ENCODE measurements around the gene DCP1A.

DNA sequence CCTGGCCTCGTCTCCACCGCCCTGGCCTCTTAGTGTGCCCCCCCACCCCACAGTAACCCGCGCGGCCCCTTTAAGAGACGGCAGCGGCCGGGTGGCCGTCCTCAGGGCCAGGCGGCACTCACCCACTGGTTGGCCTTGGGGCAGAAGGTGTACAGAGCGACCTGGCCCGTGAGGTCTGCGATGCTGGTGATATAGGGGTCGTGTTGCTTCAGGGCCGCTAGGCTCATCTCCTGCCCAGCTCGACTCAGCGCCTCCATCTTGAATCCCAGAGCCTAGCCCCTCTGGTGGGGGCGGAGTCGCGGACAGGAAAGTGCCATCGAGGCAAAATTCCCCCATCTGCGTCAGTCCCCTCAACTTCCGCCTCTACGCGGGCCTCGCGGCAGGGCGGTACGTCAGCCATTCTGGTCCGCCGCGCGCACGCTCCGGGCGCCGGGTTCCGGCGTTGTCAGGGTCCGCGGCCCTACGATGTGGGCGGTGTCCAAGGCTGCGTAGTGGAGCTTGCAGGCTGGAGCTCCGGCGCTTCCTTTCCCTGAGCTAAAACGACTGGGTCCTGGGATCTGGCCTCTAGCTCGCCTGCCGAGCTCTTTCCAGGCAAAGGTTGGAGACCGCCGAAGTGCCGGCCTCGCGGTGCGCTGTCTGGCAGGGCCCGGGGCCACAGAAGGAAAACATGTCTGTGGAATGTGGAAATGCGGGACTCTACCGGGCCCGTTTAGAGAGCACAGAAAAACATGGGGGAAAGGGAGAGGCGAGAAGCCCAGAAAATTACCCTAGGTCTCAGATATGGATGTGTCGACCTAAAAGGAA is at the start of gene DCP1A:
- TF ChIP-seq AFF1 (IDR thresholded peaks at IDR 0.05; ENCODE audit: low read depth in 1 of 2, partially characterized antibody in 2 of 2) (no peak), SAFB (IDR thresholded peaks at IDR 0.05; ENCODE audit: borderline replicate concordance, low read depth, low read length) (no peak), STAT5B (CRISPR knock-in tag; IDR thresholded peaks at IDR 0.05) (no peak), MAFK (IDR thresholded peaks at IDR 0.05; ENCODE audit: low read length) (peak; percentile 71), ERF (CRISPR knock-in tag; IDR thresholded peaks at IDR 0.05) (no peak), NR2F6 (CRISPR knock-in tag; IDR thresholded peaks at IDR 0.05) (no peak), EGR1 (conservative IDR thresholded peaks at IDR 0.05) (peak; percentile 70), SAFB2 (IDR thresholded peaks at IDR 0.05; ENCODE audit: borderline replicate concordance, low read depth, low read length, severe bottlenecking) (no peak), TAF1 (IDR thresholded peaks at IDR 0.05; ENCODE audit: control insufficient read depth, extremely low read depth, insufficient read depth, low read length, severe bottlenecking) (peak; percentile 95), CBX2 (IDR thresholded peaks at IDR 0.05; ENCODE audit: insufficient read depth, low read length, poor library complexity, severe bottlenecking) (no peak)
- TF ChIP-seq, protein P1, sequence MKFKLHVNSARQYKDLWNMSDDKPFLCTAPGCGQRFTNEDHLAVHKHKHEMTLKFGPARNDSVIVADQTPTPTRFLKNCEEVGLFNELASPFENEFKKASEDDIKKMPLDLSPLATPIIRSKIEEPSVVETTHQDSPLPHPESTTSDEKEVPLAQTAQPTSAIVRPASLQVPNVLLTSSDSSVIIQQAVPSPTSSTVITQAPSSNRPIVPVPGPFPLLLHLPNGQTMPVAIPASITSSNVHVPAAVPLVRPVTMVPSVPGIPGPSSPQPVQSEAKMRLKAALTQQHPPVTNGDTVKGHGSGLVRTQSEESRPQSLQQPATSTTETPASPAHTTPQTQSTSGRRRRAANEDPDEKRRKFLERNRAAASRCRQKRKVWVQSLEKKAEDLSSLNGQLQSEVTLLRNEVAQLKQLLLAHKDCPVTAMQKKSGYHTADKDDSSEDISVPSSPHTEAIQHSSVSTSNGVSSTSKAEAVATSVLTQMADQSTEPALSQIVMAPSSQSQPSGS (CRISPR knock-in tag; IDR thresholded peaks at IDR 0.05) = no peak

Data from K562 (cell line).